GM12865 (cell line): ENCODE measurements around the gene SPCS3.
A peak's percentile ranks its signal among the peaks of the same experiment; 100 is the strongest.
"Not testable (repeated sequence)": the region's sequence is repeated elsewhere in the genome, so short reads cannot be mapped to it uniquely, and the experiment has no call there.

Source experiments
- DNase-seq: peaks from one replicate; pipeline ENCODE4 v3.0.0; 2010; ENCODE audit warnings: low read depth
- H3K4me3 ChIP-seq: 2 replicates; pipeline ENCODE4 v1.5.1; 2011; ENCODE audit warnings: mild to moderate bottlenecking, low read depth, low read length, control low read depth
- CTCF ChIP-seq: IDR thresholded peaks from 2 replicates; pipeline ENCODE4 v1.5.1; 2011; ENCODE audit warnings: low read length, control low read depth, low read depth, inconsistent platforms; ENCODE audit not compliant: insufficient read depth; ENCODE audit errors: missing control alignments

SPCS3 gene

GRCh38 chr4:176342384-176342783, 22.6 kb downstream of the SPCS3 start:
- H3K4me3 ChIP-seq, result no peak overlapping the region
- no peak for DNase-seq
- no peak for TF ChIP-seq CTCF

GRCh38 chr4:176343286-176343685, 23.5 kb downstream of the SPCS3 start:
- no peak for TF ChIP-seq CTCF
- no peak for DNase-seq
- no peak overlapping the region for H3K4me3 ChIP-seq

GRCh38 chr4:176345346-176345745, 25.6 kb downstream of the SPCS3 start:
- H3K4me3 ChIP-seq, DNase-seq: not testable (repeated sequence)

- not testable (repeated sequence) for H3K4me3 ChIP-seq, DNase-seq
Measured at GRCh38 chr4:176346836-176347235, 27.1 kb downstream of the SPCS3 start.

- DNase-seq, result no peak
- H3K4me3 ChIP-seq, result no peak overlapping the region
- TF ChIP-seq CTCF, result no peak
Measured at GRCh38 chr4:176350671-176351070, 30.9 kb downstream of the SPCS3 start.

- TF ChIP-seq CTCF, result no peak
- H3K4me3 ChIP-seq, result no peak overlapping the region
- DNase-seq, result no peak
Measured at GRCh38 chr4:176354884-176355283, 35.1 kb downstream of the SPCS3 start.

- H3K4me3 ChIP-seq, result peak overlapping the region; percentile 29
- DNase-seq, result peak; percentile 87
- TF ChIP-seq CTCF, result no peak
Measured at GRCh38 chr4:176357359-176358082, 37.8 kb downstream of the SPCS3 start.

GRCh38 chr4:176358083-176358469, 38.3 kb downstream of the SPCS3 start:
- no peak for TF ChIP-seq CTCF
- peak overlapping the region; percentile 29; the same call in 1 of the 2 replicates for H3K4me3 ChIP-seq
- DNase-seq, result no peak
